RKO (cell line): ENCODE measurements around the gene SAMHD1.
"Not testable (repeated sequence)": the region's sequence is repeated elsewhere in the genome, so short reads cannot be mapped to it uniquely, and the experiment has no call there.

Source experiments
- DNase-seq: peaks from one replicate; pipeline ENCODE4 v3.0.0-alpha.2; 2016; ENCODE audit warnings: low spot score

SAMHD1 gene

DNA sequence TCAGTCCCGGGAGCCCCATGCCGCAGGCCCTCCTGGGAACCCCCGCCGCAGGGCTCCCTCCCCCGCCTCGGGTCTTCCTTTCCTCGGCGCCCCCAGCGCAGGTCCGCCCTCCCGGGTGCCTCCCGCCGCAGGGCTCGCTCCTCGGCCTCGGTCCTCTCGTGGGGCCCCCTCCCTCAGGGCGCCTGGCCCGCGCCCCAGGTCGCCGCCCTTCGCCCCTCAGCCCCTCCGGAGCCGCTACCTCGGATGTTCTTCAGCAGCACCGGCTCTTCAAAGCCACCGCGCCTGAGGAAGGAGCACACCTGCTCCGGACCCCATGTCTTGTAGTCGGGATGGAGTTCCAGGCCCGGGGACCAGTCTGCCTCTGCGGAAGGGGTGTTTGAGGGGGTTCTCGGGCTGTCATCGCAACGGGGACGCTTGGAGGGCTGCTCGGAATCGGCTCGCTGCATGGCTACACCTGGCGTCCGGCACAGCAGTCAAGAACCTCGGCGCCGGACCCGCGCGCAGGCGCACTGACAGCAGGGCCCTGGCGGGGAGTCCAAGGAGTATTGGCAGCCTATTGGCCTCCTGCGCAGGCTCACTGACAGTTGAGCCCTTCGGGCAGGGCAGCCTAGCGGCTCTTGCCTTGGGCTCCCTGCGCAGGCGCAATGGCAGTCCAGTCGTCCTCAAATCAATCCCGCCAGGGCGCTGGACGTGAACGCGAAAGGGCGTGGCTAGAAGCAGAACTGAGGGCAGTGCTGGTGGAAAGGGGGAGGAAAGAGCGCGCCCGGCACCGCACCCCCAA, at the start of gene SAMHD1:
Gene SAMHD1, minus strand, starts transcription at position 511 of the 781 bp plus-strand sequence. Its CDS starts 65 bp downstream, at position 446.
- DNase-seq, result peak; percentile 100

DNA sequence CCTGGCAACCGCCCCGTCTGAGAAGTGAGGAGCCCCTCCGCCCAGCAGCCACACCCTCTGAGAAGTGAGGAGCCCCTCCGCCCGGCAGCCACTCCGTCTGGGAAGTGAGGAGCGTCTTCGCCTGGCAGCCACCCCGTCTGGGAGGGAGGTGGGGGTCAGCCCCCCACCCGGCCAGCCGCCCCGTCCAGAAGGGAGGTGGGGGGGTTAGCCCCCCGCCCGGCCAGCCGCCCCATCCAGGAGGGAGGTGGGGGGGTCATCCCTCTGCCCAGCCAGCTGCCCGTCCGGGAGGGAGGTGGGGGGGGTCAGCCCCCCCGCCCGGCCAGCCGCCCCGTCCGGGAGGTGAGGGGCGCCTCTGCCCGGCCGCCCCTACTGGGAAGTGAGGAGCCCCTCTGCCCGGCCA, 48.7 kb upstream of the SAMHD1 start:
- not testable (repeated sequence) for DNase-seq

- no peak for DNase-seq
Measured at GRCh38 chr20:36998652-36999051, 47.1 kb upstream of the SAMHD1 start.

DNA sequence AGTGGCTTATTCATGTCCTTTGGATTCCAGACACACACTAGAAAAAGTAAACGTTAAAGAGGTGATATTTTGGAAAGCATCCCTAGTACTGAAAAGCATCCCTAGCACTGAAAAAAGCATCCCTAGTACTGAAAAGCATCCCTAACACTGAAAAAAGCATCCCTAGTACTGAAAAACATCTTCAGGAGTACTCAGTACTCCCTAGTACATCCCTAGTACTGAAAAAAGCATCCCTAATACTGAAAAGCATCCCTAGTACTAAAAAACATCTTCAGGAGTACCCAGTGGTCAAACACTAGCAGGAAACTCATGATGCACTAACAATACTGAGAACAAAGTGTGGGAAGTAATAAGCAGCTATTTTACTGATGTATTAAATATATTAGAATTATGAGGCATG, 45.6 kb upstream of the SAMHD1 start:
- peak; percentile 26 for DNase-seq

DNA sequence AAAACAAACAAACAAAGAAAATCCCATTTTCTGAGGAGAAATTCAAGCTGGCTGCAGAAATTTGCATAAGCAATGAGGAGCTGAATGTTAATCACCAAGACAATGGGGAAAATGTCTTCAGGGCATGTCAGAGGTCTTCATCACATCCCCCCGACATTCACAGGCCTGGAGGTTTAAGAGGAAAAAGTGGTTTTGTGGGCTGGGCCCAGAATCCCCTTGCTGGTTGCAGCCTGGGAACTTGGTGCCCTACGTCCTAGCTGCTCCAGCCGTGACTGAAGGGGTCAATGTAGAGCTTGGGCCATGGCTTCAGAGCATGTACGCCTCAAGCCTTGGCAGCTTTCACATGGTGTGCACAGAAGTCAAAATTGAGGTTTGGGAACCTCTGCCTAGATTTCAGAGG, 42.7 kb upstream of the SAMHD1 start:
- not testable (repeated sequence) for DNase-seq

DNA sequence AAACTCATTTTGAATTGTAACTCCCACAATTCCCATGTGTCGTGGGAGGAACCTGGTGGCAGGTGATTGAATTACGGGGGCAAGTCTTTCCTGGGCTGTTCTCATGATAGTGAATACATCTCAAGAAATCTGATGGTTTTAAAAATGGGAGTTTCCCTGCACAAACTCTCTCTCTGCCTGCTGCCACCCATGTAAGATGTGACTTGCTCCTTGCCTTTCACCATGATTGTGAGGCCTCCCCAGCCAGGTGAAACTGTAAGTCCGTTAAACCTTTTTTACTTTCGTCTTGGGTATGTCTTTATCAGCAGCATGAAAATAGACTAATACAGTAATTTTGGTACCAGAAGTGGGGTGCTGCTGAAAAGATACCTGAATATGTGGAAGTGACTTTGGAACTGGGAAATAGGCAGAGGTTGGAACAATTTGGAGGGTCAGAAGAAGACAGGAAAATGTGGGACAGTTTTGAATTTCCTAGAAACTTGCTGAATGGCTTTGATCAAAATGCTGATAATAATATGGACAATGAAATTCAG, 41.4 kb upstream of the SAMHD1 start:
- DNase-seq, result no peak

DNA sequence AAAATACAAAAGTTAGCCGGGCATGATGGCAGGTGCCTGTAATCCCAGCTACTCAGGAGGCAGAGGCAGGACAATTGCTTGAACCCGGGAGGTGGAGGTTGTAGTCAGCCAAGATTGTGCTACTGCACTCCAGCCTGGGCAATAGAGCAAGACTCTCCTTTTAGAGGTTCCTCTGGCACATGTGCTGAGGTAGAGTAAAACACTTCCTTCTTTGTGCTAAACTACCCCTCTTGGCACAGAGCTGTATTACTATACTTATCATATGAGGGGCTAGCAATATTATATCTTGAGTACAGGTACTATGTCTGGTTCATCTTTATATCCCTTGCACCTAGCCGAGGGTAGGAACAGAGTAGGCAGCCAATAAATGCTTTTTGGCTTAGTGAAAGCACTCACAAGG, 40.2 kb upstream of the SAMHD1 start:
- DNase-seq, result no peak

- DNase-seq, result no peak
Measured at GRCh38 chr20:36989797-36990196, 38.3 kb upstream of the SAMHD1 start.

DNA sequence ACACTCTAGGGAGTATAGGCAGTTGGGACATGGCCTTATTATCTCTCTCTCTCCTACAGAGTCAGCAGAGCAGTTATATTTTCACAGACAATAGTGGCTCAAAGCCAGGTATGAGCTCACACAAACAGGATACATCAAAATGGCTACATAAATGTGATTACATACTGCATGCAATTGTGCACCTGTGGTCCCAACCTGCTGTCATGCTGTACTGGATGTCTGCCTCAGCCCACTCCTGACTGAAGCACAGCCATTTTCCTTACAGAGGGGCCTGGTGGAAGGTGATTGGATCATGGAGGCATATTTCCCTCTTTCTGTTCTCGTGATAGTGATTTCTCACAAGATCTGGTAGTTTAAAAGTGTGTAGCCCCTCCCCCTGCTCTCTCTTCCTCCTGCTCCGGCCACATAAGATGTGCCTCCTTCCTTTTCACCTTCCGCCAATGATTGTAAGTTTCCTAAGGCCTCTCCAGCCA, 37.0 kb upstream of the SAMHD1 start:
- peak; percentile 56 for DNase-seq

DNA sequence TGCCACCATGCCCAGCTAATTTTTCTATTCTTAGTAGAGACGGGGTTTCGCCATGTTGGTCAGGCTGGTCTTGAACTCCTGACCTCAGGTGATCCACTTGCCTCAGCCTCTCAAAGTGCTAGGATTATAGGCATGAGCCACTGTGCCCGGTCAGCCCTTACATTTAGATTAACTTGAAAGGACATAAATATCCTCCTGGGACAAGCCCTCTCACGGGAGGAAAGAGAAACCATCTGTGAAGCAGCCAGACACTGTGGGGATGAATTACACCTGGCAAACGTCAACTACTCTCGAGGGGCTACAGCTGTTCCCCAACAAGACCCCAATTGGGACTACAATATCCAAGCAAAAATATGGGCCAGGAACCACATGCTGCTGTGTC, 32.7 kb upstream of the SAMHD1 start:
- no peak for DNase-seq

GRCh38 chr20:36975099-36975818, 23.8 kb upstream of the SAMHD1 start:
- DNase-seq, result no peak

DNA sequence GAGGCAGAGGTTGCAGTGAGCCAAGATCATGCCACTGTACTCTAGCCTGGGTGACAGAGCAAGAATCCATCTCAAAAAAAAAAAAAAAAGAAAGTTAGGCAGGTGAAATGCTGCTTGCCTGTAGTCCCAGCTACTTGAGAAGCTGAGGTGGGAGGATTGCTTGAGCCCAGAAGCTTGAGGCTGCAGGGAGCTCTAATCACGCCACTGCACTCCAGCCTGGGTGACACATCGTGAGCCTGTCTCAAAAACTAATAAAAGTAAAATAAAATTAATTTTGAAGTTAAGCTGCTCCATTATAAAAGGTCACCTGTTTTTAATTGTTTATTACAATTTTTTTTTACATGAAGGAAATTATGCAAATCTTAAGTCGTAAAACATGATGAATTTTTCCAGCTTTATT, 23.2 kb upstream of the SAMHD1 start:
- DNase-seq, result no peak

- no peak for DNase-seq
Measured at GRCh38 chr20:36971103-36971502, 19.6 kb upstream of the SAMHD1 start.

GRCh38 chr20:36969478-36970186, 18.1 kb upstream of the SAMHD1 start:
- DNase-seq, result no peak

GRCh38 chr20:36969051-36969450, 17.5 kb upstream of the SAMHD1 start:
- no peak for DNase-seq

GRCh38 chr20:36967636-36968035, 16.1 kb upstream of the SAMHD1 start:
- no peak for DNase-seq

DNA sequence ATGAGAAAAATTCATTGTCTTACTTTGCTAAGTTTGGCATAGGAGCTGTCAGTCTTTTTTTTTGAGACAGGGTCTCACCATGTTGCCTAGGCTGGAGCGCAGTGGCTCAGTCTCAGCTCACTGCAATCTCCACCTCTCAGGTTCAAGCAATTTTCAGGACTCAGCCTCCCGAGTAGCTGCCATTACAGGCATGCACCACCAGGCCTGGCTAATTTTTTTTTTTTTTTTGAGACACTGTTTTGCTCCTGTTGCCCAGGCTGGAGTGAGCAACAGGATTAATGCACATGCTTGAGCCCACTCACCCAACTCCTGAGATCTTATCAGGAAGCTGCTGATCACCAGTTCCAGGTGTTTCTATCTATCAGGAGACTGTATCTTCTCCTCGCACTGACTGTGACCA, 15.5 kb upstream of the SAMHD1 start:
- not testable (repeated sequence) for DNase-seq

GRCh38 chr20:36962354-36962941, 10.9 kb upstream of the SAMHD1 start:
- not testable (repeated sequence) for DNase-seq

- DNase-seq, result no peak
Measured at GRCh38 chr20:36959242-36959641, 7.7 kb upstream of the SAMHD1 start.

- no peak for DNase-seq
Measured at GRCh38 chr20:36957875-36958667, 6.6 kb upstream of the SAMHD1 start.

DNA sequence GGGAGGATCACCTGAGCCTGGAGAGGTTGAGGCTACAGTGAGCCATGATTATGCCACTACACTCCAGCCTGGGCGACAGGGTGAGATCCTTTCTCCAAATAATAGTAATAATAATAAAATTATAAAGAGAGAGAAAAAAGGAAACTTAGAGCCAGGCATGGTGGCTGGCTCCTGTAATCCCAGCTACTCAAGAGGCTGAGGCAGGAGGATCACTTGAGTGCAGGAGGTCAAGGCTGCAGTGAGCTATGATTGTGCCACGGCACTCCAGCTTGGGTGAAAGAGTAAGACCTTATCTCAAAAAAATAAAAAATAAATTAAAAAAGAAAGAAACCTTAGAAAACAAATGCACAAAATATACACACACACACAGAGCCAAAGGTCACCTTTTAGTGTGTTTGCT, 5.2 kb upstream of the SAMHD1 start:
- DNase-seq, result no peak
